WERI-Rb-1 (cell line): ENCODE data around the gene LMNA.

Experiments
- DNase-seq: peaks from one replicate; pipeline ENCODE4 v3.0.0-alpha.2; 2020
- H3K27ac ChIP-seq: fragments of 250-450 bp; sonication (Bioruptor Pico); 2 replicates; pipeline ENCODE4 v1.5.1; 2020; ENCODE audit warnings: mild to moderate bottlenecking, moderate library complexity
- H3K27me3 ChIP-seq: fragments of 250-450 bp; sonication (Bioruptor Pico); 2 replicates; pipeline ENCODE4 v1.5.1; 2021; ENCODE audit warnings: mild to moderate bottlenecking, low read depth, moderate library complexity; ENCODE audit not compliant: insufficient read depth, severe bottlenecking
- H3K36me3 ChIP-seq: fragments of 250-450 bp; sonication (Bioruptor Pico); 2 replicates; pipeline ENCODE4 v1.5.1; 2020; ENCODE audit warnings: mild to moderate bottlenecking, moderate library complexity
- H3K4me3 ChIP-seq: 2 replicates; pipeline ENCODE4 v1.5.1; 2011; ENCODE audit warnings: low read depth, mild to moderate bottlenecking, control low read depth, low read length
- H3K9me3 ChIP-seq: fragments of 250-450 bp; sonication (Bioruptor Pico); 2 replicates; pipeline ENCODE4 v1.5.1; 2021; ENCODE audit warnings: mild to moderate bottlenecking, moderate library complexity; ENCODE audit not compliant: severe bottlenecking
- TF ChIP-seq, protein P1 (sequence below): IDR thresholded peaks from 2 replicates; pipeline ENCODE4 v1.5.1; 2011; ENCODE audit warnings: low read depth, mild to moderate bottlenecking, control low read depth, inconsistent platforms, low read length

LMNA gene

GRCh38 chr1:156080241-156080862 is 34.2 kb upstream of the LMNA start:
- H3K27ac ChIP-seq, result peak overlapping the region; percentile 89; the same call in 1 of the 2 replicates
- no peak for DNase-seq
- no peaks in the 10 kb centered on the region for H3K27me3 ChIP-seq
- no peaks in the 10 kb centered on the region for H3K9me3 ChIP-seq
- TF ChIP-seq, protein P1, sequence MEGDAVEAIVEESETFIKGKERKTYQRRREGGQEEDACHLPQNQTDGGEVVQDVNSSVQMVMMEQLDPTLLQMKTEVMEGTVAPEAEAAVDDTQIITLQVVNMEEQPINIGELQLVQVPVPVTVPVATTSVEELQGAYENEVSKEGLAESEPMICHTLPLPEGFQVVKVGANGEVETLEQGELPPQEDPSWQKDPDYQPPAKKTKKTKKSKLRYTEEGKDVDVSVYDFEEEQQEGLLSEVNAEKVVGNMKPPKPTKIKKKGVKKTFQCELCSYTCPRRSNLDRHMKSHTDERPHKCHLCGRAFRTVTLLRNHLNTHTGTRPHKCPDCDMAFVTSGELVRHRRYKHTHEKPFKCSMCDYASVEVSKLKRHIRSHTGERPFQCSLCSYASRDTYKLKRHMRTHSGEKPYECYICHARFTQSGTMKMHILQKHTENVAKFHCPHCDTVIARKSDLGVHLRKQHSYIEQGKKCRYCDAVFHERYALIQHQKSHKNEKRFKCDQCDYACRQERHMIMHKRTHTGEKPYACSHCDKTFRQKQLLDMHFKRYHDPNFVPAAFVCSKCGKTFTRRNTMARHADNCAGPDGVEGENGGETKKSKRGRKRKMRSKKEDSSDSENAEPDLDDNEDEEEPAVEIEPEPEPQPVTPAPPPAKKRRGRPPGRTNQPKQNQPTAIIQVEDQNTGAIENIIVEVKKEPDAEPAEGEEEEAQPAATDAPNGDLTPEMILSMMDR, result no peak
- peak overlapping the region; percentile 70 for H3K4me3 ChIP-seq
- peaks cover 51% of the 10 kb centered on the region for H3K36me3 ChIP-seq

GRCh38 chr1:156080863-156081179 is 33.7 kb upstream of the LMNA start:
- H3K36me3 ChIP-seq, result peaks cover 51% of the 10 kb centered on the region
- H3K9me3 ChIP-seq, result no peaks in the 10 kb centered on the region
- H3K27me3 ChIP-seq, result no peaks in the 10 kb centered on the region
- peak overlapping the region; percentile 70 for H3K4me3 ChIP-seq
- H3K27ac ChIP-seq, result peak overlapping the region; percentile 89
- TF ChIP-seq, protein P1, result no peak
- DNase-seq, result no peak

GRCh38 chr1:156081180-156081916 is 33.2 kb upstream of the LMNA start:
- no peak for DNase-seq
- TF ChIP-seq, protein P1, result no peak
- Histone ChIP-seq H3K27me3 (no peaks in the 10 kb centered on the region), H3K4me3 (peak overlapping the region; percentile 70), H3K9me3 (no peaks in the 10 kb centered on the region), H3K27ac (peak overlapping the region; percentile 89), H3K36me3 (peaks cover 51% of the 10 kb centered on the region)

DNA sequence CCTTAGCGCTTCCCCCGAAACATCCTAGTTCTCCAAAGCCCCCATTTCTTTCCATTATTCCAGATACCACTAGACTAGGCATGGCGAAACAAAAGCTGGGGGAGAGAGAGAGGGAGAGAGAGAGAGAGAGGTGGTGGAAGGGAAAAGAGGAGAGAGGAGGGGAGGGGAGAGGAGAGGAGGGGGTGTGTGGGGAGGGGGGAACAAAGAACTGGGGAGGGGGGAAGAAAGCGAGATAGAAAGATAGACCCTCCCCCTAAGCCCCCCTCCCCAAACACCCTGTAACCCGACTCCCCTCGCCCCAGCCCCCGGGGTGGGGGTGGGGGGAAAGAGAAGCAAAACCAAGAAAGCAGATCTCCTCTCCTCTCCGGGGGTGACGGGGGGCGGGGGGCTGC is 32.6 kb upstream of the LMNA start:
- no peaks in the 10 kb centered on the region for H3K27me3 ChIP-seq
- H3K27ac ChIP-seq, result peak overlapping the region; percentile 89
- TF ChIP-seq, protein P1, result no peak
- no peaks in the 10 kb centered on the region for H3K9me3 ChIP-seq
- DNase-seq, result no peak
- H3K4me3 ChIP-seq, result peak overlapping the region; percentile 70
- peaks cover 48% of the 10 kb centered on the region for H3K36me3 ChIP-seq

DNA sequence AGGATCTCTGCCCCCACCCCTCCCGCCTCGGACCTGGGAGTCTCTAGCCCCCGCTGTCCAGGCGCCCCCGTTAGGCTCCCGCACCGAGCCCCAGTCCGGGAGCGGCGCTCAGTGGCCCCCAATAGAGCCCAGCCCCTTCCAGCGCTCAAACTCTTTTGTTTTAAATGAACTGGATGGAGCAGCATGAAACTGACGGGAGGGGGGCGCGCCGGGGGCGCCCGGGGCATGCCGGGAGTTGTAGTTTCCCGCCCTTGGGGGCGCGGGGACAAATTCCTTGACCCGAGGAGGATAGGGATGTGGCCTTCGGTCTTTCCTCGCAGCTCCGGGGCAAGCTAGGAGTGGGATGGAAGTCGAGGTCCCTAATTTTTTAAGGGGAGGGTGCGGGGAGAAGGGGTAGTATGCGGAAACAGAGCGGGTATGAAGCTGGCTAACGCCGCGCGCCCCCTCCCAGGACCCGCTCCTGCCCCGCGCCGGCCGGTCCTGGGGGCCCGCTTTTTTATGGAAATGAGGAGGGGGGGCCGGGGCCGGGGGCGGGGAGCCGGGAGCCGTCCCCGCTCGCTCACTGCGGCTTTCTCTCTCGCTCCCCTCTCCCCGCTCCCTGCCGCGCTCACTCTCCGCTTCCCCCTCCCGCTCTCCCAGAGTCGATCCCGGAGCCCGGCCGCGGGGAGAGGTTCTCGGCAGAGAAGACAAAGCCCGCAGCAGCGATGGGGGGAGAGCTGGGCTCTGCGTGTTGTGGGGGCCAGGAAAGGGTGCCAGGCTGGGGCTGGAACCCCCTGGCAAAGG is 32.0 kb upstream of the LMNA start, which contains the start of gene MEX3A:
MEX3A (minus strand) TSS at position 157 of the 783 bp plus-strand sequence. CDS start 467 bp downstream, outside the sequence.
- H3K27ac ChIP-seq, result peak within 1 kb of the TSS; percentile 89
- no peaks in the 10 kb centered on the region for H3K9me3 ChIP-seq
- peaks cover 42% of the 10 kb centered on the region for H3K36me3 ChIP-seq
- peak within 1 kb of the TSS; percentile 70 for H3K4me3 ChIP-seq
- TF ChIP-seq, protein P1, result no peak
- DNase-seq, result peak; percentile 98
- no peaks in the 10 kb centered on the region for H3K27me3 ChIP-seq
